ENCODE data around the gene UBAP2.
"Not testable (repeated sequence)": the region's sequence is repeated elsewhere in the genome, so short reads cannot be mapped to it uniquely, and the experiment has no call there.

UBAP2 gene

DNA sequence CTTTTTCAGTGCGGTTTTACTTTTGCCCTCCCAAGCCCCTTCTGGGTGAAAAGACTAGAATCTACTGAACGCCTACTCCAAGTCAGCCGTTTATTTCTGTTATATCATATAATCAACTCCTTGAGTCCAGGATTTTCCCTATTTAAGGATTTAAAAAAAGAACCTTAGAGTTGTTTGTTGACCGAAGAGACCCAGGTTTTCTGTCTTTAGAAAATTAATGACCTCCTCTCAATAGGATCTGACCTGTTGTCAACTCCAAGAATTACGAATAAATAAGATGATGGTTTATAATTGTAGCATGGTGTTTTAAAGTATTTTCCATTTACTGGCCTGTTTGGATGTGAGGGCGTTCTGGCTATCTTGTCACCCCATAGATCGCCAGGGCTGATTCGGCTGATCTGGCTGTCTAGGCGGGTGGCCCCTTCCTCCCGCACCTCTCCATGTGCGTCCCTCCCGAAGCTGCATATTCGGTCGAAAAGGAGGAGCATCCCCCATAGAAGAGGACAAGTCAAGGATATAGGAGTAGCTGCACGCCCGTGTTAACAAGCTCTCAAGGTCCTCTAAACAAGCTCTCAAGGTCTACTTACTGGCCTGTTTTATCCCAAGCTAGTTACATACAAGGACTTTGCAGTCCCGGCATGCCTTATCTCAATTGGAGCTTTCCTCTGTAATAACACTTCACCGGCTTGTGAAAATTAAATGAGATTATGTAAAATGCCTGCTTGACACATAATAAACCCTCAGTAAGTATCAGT is 1.1 kb upstream of the UBAP2 start:
- in situ Hi-C loops (cut with MboI; ENCODE audit: low sequenced_read_pairs) = no loop called here

GRCh38 chr9:34047864-34048726 is 592 bp downstream of the UBAP2 start:
- in situ Hi-C loops (cut with MboI; ENCODE audit: low sequenced_read_pairs) = no loop called here

- in situ Hi-C loops (cut with MboI; ENCODE audit: low sequenced_read_pairs) = no loop called here
Observed at GRCh38 chr9:34046784-34047379, 1.8 kb downstream of the UBAP2 start.

- in situ Hi-C loops (cut with MboI; ENCODE audit: low sequenced_read_pairs) = no loop called here
Observed at GRCh38 chr9:34045903-34046302, 2.8 kb downstream of the UBAP2 start.

GRCh38 chr9:34042074-34042473 is 6.6 kb downstream of the UBAP2 start:
- in situ Hi-C loops (cut with MboI; ENCODE audit: low sequenced_read_pairs) = not testable (repeated sequence)

GRCh38 chr9:34038851-34039250 is 9.8 kb downstream of the UBAP2 start:
- in situ Hi-C loops (cut with MboI; ENCODE audit: low sequenced_read_pairs) = not testable (repeated sequence)

DNA sequence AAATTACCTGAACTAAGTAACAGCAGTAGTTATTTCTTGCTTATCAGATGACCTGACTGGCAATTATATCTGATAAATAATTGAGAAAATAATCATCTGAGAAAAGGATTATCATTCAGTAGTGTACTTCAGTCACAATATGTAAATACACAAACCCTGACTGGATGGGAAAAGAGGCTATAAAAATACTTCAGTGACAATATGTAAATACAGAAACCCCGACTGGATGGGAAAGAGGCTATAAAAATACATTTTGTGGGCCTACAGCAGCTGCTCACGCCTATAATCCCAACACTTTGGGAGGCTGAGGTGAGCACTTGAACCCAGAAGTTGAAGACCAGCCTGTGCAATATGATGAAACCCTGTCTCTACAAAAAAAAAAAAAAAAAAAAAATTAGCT is 11.1 kb downstream of the UBAP2 start:
- in situ Hi-C loops (cut with MboI; ENCODE audit: low sequenced_read_pairs) = no loop called here

GRCh38 chr9:34036625-34037024 is 12.1 kb downstream of the UBAP2 start:
- in situ Hi-C loops (cut with MboI; ENCODE audit: low sequenced_read_pairs) = no loop called here

DNA sequence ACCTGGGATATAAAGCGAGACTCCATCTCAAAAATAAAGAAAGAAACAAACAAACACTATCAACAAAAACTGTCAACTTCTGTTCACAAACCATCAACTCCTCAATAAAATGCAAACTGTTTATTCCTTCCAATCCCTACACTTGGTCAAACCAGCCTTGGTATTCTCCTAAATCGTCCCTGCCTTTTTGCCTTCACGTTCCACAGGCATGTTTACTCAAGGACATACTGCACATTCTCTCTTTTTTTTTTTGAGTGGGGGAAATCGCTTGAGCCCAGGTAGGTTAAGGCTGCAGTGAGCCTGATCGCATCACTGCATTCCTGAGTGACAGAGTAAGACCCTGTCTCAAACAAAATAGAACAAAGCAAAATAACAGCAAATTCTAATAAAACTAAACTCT is 13.0 kb downstream of the UBAP2 start:
- in situ Hi-C loops (cut with MboI; ENCODE audit: low sequenced_read_pairs) = no loop called here

DNA sequence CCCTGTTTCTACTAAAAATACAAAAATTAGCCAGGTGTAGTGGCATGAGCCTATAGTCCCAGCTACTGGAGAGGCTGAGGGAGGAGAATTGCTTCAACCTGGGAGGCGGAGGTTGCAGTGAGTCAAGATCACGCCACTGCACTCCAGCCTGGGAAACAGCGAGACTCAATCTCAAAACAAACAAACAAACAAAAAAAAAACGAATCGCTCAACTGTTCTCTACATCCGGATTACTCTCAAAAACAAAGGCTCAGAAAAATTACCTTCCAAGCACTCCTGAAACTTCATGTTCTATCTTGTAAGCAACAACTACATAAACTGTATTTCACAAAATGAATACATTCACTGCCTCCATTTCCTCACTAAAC is 14.0 kb downstream of the UBAP2 start:
- in situ Hi-C loops (cut with MboI; ENCODE audit: low sequenced_read_pairs) = no loop called here

GRCh38 chr9:34032631-34033030 is 16.1 kb downstream of the UBAP2 start:
- in situ Hi-C loops (cut with MboI; ENCODE audit: low sequenced_read_pairs) = no loop called here

GRCh38 chr9:34027845-34028574 is 20.7 kb downstream of the UBAP2 start:
- in situ Hi-C loops (cut with MboI; ENCODE audit: low sequenced_read_pairs) = no loop called here

GRCh38 chr9:34025811-34026210 is 22.9 kb downstream of the UBAP2 start:
- in situ Hi-C loops (cut with MboI; ENCODE audit: low sequenced_read_pairs) = no loop called here

DNA sequence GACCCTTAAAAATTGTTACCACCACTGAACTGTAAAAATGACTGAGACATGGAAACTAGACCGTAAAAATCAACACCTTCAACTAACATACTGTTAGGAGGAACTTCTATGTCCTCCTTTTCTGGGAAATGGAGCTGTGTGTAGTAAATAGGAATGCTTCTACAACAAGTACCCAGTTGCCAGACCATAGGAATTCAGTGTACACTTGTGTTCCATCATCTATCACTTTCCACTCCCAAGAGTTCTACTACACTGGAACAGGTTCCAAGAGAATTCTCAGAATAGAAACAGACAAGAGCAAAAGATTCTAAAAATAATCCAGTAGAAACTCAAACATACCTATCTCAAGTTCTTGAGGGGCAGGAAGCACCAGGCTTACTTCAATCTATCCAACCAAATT is 23.6 kb downstream of the UBAP2 start:
- in situ Hi-C loops (cut with MboI; ENCODE audit: low sequenced_read_pairs) = no loop called here

DNA sequence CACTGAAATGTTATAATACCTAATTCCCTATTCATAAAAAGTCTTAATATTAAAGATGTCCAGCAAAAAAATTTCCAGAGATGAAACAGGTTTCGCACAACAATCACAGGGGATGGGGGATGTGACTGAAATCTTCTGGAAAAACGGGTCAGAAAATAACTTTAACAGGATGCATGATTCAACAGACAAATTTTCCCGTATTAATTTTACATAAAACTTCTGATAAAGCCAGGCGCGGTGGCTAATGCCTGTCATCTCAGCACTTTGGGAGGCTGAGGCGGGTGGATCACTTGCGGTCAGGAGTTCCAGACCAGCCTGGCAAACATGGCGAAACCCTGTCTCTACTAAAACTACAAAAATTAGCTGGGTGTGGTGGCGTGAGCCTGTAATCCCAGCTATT is 24.2 kb downstream of the UBAP2 start:
- in situ Hi-C loops (cut with MboI; ENCODE audit: low sequenced_read_pairs) = not testable (repeated sequence)

DNA sequence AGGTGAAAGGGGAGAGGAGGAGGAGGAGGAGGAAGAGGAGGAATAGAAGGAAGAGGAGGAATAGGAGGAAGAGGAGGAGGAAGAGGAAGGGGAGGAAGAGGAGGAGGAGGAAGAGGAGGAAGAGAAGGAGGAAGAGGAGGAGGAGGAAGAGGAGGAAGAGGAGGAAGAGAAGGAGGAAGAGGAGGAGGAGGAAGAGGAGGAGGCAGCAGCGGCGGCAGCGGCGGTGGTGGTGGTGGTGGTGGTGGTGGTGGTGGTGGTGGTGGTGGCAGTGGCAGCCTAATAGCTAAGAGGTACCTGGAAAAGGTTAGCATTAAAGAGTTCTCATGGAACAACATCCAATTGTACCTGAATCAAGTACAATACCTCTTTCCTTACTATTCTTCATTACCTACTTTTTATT is 32.5 kb downstream of the UBAP2 start:
- in situ Hi-C loops (cut with MboI; ENCODE audit: low sequenced_read_pairs) = loop anchor here (10.0 kb wide), 1 partner anchor 59 kb away; no protein-coding TSS in a partner anchor

DNA sequence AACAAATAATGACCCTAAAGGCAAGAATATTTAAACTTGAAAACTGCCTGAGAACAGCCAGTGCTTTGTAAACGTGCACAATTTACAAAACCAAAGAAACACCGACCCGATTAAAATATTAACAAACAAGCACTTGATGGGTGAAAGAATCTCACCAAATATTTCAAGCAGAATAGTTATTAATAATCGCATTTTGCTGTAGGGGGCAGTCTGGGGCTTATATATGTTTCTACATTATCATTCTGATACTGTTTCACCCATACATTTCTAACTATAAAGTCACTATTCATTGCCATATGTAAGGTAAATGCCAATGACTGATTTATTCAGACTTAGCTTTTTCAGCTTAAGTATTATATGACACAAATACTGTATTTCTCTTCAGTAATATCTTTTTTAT is 37.7 kb downstream of the UBAP2 start:
- in situ Hi-C loops (cut with MboI; ENCODE audit: low sequenced_read_pairs) = loop anchor here (10.0 kb wide), 1 partner anchor 64 kb away; no protein-coding TSS in a partner anchor

DNA sequence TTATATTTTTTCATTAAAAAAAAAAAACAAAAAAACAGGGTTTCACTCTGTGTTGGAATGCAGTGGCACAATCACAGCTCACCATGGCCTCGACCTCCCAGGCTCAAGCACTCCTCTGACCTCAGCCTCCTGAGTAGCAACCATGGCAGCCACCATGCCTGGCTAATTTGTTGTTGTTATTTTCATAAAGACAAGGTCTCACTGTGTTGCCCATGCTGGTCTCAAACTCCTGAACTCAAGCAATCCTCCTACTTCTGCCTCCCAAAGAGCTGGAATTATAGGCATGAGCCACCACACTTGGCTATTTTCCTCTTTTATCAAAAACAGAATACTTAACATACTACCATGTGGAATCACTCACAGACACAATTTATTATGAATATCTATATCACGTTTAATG is 46.7 kb downstream of the UBAP2 start:
- in situ Hi-C loops (cut with MboI; ENCODE audit: low sequenced_read_pairs) = no loop called here

DNA sequence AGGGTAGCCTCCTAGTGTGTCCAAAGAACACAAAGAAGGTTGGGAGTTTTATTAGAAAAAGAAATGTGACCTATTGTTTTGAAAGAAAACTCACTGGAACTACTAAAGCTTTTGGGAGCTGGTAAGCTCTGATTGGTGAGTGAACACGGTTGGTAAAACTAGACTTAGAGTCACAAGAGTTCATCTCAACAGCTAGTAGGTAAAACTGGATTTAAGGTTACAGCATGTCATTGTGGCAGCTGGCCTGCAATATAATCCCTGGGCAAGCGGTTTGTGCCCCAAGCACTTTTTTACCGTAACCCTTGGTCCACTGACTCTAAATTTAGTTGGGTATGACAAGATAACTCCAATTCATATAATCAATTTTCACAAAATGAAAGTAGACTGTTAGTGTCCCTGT is 47.4 kb downstream of the UBAP2 start:
- in situ Hi-C loops (cut with MboI; ENCODE audit: low sequenced_read_pairs) = no loop called here

GRCh38 chr9:33995449-33995848 is 53.2 kb downstream of the UBAP2 start:
- in situ Hi-C loops (cut with MboI; ENCODE audit: low sequenced_read_pairs) = no loop called here

- in situ Hi-C loops (cut with MboI; ENCODE audit: low sequenced_read_pairs) = no loop called here
Observed at GRCh38 chr9:33993104-33993503, 55.6 kb downstream of the UBAP2 start.
